OCI-LY1 (cell line): ENCODE data around the gene RYK.

Experiments used
- H2AFZ ChIP-seq: fragments of 200-600 bp; sonication (generic), shearing (Covaris generic); 2 replicates; pipeline ENCODE4 v1.6.0; 2014; ENCODE audit warnings: antibody characterized with exemption, mild to moderate bottlenecking, low read length
- H3F3A ChIP-seq: fragments of 200-600 bp; sonication (generic), shearing (Covaris generic); 2 replicates; pipeline ENCODE4 v1.6.0; 2014; ENCODE audit warnings: mild to moderate bottlenecking, antibody characterized with exemption, low read length, moderate library complexity; ENCODE audit not compliant: insufficient read depth
- H3K27ac ChIP-seq: fragments of 200-600 bp; sonication (generic); 2 replicates; pipeline ENCODE4 v1.5.1; 2014; ENCODE audit warnings: low read length, mixed run types, mild to moderate bottlenecking, low read depth; ENCODE audit not compliant: poor library complexity, severe bottlenecking
- H3K27me3 ChIP-seq: fragments of 200-600 bp; sonication (generic); 2 replicates; pipeline ENCODE4 v1.6.0; 2014; ENCODE audit warnings: antibody characterized with exemption, mild to moderate bottlenecking, low read length, moderate library complexity; ENCODE audit not compliant: insufficient read depth
- H3K36me3 ChIP-seq: fragments of 200-600 bp; sonication (generic); 2 replicates; pipeline ENCODE4 v1.6.1; 2014; ENCODE audit warnings: mild to moderate bottlenecking, antibody characterized with exemption, low read length, moderate library complexity, mixed read lengths; ENCODE audit not compliant: insufficient read depth
- H3K4me1 ChIP-seq: fragments of 200-600 bp; sonication (generic); 2 replicates; pipeline ENCODE4 v1.5.1; 2014; ENCODE audit warnings: mild to moderate bottlenecking, low read length, moderate library complexity; ENCODE audit not compliant: insufficient read depth, severe bottlenecking
- H3K4me2 ChIP-seq: fragments of 200-600 bp; sonication (generic), shearing (Covaris generic); 2 replicates; pipeline ENCODE4 v1.6.1; 2014; ENCODE audit warnings: low read length
- H3K4me3 ChIP-seq: fragments of 200-600 bp; sonication (generic); 2 replicates; pipeline ENCODE4 v1.5.1; 2014; ENCODE audit warnings: low read length, low read depth, mild to moderate bottlenecking, mixed read lengths; ENCODE audit not compliant: poor library complexity, severe bottlenecking
- H3K79me2 ChIP-seq: fragments of 200-600 bp; shearing (Covaris generic); 2 replicates; pipeline ENCODE4 v1.6.1; 2016; ENCODE audit warnings: mixed run types, low read length, mixed read lengths; ENCODE audit not compliant: insufficient read depth
- H3K9ac ChIP-seq: fragments of 200-600 bp; sonication (generic), shearing (Covaris generic); 2 replicates; pipeline ENCODE4 v1.6.1; 2014; ENCODE audit warnings: mild to moderate bottlenecking, low read length, mixed read lengths
- H3K9me2 ChIP-seq: fragments of 200-600 bp; sonication (generic), shearing (Covaris generic); 2 replicates; pipeline ENCODE4 v1.6.1; 2014; ENCODE audit warnings: low read depth, mild to moderate bottlenecking, low read length, mixed read lengths
- H3K9me3 ChIP-seq: fragments of 200-600 bp; shearing (Covaris generic); 2 replicates; pipeline ENCODE4 v1.6.1; 2014; ENCODE audit warnings: low read length, mixed read lengths
- H4K20me1 ChIP-seq: fragments of 200-600 bp; sonication (generic), shearing (Covaris generic); 2 replicates; pipeline ENCODE4 v1.6.0; 2016; ENCODE audit warnings: mild to moderate bottlenecking, low read length; ENCODE audit not compliant: insufficient read depth
- EZH2 ChIP-seq: fragments of 200-600 bp; sonication (generic), shearing (Covaris generic); IDR thresholded peaks from 2 replicates; pipeline ENCODE4 v1.8.0; 2017; ENCODE audit warnings: borderline replicate concordance, mixed run types, mild to moderate bottlenecking, antibody characterized with exemption, low read length, moderate library complexity, mixed read lengths
- TF ChIP-seq, protein P1 (sequence below): fragments of 200-600 bp; sonication (generic), shearing (Covaris generic); IDR thresholded peaks from 2 replicates; pipeline ENCODE4 v1.5.1; 2017; ENCODE audit warnings: mild to moderate bottlenecking, antibody characterized with exemption, low read length, moderate library complexity, mixed read lengths

RYK gene

DNA sequence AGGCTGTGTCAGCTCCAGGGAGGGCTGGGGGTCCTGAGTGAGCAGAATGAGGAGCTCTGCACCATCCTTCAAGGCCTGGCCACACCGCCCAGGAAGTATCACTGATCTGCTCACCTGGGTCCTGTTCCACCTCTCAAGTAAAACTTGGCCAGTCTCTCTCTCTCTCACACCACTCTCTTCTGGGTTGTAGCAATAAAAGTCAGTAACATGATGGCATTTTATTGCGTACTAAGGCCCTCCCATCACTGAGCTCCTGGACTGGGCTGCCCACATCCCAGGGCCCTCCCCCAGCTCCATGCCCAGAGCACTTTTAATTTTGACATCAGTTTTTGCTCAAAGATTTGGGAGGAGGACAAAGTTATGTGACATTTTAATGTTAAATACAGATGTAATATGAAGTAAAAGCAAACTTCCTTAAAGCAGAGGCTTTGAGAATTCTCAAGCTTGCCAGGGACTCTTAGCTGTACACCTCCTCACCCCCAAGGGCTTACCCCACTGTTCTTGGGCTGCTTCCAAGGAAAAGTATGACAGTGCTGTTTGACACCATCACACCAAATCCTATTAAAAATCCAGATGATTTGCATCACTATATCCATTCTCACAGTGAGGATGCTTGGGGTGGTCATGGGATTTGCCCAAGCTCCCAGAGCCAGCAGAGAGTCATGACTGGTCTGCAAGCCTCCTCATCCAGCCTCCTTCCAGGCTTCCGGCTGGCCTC is 115.8 kb downstream of the RYK start:
- no peaks in the 10 kb centered on the region for H3K9me2 ChIP-seq
- H3K4me2 ChIP-seq: no peak overlapping the region
- no peaks in the 10 kb centered on the region for H3K36me3 ChIP-seq
- H3K79me2 ChIP-seq: no peaks in the 10 kb centered on the region
- H3K4me1 ChIP-seq: no peaks in the 10 kb centered on the region
- TF ChIP-seq EZH2: no peak
- TF ChIP-seq, protein P1, sequence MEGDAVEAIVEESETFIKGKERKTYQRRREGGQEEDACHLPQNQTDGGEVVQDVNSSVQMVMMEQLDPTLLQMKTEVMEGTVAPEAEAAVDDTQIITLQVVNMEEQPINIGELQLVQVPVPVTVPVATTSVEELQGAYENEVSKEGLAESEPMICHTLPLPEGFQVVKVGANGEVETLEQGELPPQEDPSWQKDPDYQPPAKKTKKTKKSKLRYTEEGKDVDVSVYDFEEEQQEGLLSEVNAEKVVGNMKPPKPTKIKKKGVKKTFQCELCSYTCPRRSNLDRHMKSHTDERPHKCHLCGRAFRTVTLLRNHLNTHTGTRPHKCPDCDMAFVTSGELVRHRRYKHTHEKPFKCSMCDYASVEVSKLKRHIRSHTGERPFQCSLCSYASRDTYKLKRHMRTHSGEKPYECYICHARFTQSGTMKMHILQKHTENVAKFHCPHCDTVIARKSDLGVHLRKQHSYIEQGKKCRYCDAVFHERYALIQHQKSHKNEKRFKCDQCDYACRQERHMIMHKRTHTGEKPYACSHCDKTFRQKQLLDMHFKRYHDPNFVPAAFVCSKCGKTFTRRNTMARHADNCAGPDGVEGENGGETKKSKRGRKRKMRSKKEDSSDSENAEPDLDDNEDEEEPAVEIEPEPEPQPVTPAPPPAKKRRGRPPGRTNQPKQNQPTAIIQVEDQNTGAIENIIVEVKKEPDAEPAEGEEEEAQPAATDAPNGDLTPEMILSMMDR: no peak
- no peak overlapping the region for H2AFZ ChIP-seq
- no peaks in the 10 kb centered on the region for H3K27me3 ChIP-seq
- H3F3A ChIP-seq: no peaks in the 10 kb centered on the region
- no peak overlapping the region for H3K27ac ChIP-seq
- no peaks in the 10 kb centered on the region for H4K20me1 ChIP-seq
- no peaks in the 10 kb centered on the region for H3K9me3 ChIP-seq
- no peak overlapping the region for H3K9ac ChIP-seq
- H3K4me3 ChIP-seq: no peak overlapping the region

DNA sequence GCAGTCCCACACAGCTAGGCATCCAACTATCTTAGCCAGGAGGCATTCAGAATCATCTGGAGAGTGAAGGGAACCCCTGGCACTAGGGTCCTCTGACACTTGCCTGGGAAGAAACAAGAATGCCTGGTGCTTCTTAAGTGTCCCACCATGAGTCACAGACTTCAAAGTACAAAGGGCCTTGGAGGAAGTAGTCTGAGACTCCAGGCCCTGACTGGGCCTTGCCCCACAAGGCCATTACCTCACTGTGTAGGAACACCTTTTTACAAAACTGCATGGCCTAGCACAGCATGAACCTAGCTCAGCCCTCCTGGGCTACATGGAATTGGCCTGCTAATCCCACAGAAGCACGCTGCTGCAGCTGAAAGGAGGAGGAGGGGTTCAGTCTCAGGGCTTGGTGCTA is 116.4 kb downstream of the RYK start:
- no peaks in the 10 kb centered on the region for H3K9me3 ChIP-seq
- no peaks in the 10 kb centered on the region for H4K20me1 ChIP-seq
- no peak overlapping the region for H3K4me2 ChIP-seq
- H3K9me2 ChIP-seq: no peaks in the 10 kb centered on the region
- H3K79me2 ChIP-seq: no peaks in the 10 kb centered on the region
- no peak for TF ChIP-seq EZH2
- TF ChIP-seq, protein P1: no peak
- H3K27me3 ChIP-seq: no peaks in the 10 kb centered on the region
- H3K27ac ChIP-seq: no peak overlapping the region
- H3F3A ChIP-seq: no peaks in the 10 kb centered on the region
- no peak overlapping the region for H2AFZ ChIP-seq
- H3K9ac ChIP-seq: no peak overlapping the region
- H3K4me1 ChIP-seq: no peaks in the 10 kb centered on the region
- H3K36me3 ChIP-seq: no peaks in the 10 kb centered on the region
- H3K4me3 ChIP-seq: no peak overlapping the region

DNA sequence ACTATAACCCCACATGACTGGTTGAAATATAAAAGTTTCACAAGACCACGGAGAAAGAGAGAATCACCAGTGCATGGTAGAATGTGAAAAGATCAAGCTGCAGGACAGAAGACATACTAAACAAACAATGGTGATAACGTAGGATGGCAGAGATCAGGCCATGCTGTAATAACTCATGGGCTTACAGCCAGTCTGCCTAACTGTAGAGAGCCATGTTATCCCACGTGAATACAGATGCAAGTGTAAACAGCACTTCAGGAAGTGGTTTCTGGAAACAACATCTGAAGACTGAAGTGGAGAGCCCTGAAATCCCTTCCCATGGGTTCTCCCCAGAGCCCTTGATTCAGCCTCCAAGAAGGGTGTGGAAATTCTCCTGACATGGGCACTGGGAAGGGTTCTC is 117.7 kb downstream of the RYK start:
- H2AFZ ChIP-seq: no peak overlapping the region
- no peak overlapping the region for H3K9ac ChIP-seq
- H4K20me1 ChIP-seq: no peaks in the 10 kb centered on the region
- H3K27me3 ChIP-seq: no peaks in the 10 kb centered on the region
- H3K4me1 ChIP-seq: no peaks in the 10 kb centered on the region
- H3K27ac ChIP-seq: no peak overlapping the region
- H3K9me3 ChIP-seq: no peaks in the 10 kb centered on the region
- no peaks in the 10 kb centered on the region for H3F3A ChIP-seq
- H3K36me3 ChIP-seq: no peaks in the 10 kb centered on the region
- TF ChIP-seq, protein P1: no peak
- no peak for TF ChIP-seq EZH2
- no peak overlapping the region for H3K4me3 ChIP-seq
- no peak overlapping the region for H3K4me2 ChIP-seq
- H3K9me2 ChIP-seq: no peaks in the 10 kb centered on the region
- H3K79me2 ChIP-seq: no peaks in the 10 kb centered on the region
